Ovary (tissue), 3 donors: Measurements from ENCODE around the gene CRYL1.

ENCODE experiments used
- POLR2A ChIP-seq: fragments of 450-650 bp; IDR thresholded peaks from one replicate; pipeline ENCODE4 v1.6.1; 2017; ENCODE audit warnings: antibody characterized with exemption, mild to moderate bottlenecking, moderate library complexity
- TF ChIP-seq, protein P1 (sequence below), 3 donors: fragments of 450-650 bp in 2 of 3; fragments of 200-600 bp in 1 of 3; IDR thresholded peaks; one replicate each; pipeline versions ENCODE4 v1.5.1 to v1.8.0; 2016 to 2022; ENCODE audit warnings: antibody characterized with exemption in 3 of 3, mild to moderate bottlenecking in 1 of 3
- donor health status: DM: no; HTN: no; CAD: no.

DNA sequence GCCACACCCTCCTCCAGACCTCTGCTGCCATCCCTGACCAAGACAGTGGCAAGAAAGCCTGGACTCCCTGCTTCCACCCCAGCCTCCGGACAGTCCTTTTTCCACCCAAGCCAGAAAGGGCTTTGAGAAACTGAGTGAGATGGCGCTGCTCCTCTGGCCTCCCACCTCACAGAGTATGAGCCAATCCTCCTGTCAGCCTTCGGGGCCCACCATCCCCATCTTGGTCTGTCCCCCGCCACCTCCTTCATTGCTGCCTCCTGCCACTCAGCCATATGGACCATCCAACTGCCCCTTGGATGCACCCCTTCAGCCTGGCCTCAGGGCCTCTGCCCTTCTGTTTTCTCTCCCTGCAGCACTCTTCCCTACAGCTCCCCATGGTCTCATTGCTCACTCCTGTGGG lies 125.7 kb downstream of the CRYL1 start:
- no peak for TF ChIP-seq POLR2A
- TF ChIP-seq, protein P1, sequence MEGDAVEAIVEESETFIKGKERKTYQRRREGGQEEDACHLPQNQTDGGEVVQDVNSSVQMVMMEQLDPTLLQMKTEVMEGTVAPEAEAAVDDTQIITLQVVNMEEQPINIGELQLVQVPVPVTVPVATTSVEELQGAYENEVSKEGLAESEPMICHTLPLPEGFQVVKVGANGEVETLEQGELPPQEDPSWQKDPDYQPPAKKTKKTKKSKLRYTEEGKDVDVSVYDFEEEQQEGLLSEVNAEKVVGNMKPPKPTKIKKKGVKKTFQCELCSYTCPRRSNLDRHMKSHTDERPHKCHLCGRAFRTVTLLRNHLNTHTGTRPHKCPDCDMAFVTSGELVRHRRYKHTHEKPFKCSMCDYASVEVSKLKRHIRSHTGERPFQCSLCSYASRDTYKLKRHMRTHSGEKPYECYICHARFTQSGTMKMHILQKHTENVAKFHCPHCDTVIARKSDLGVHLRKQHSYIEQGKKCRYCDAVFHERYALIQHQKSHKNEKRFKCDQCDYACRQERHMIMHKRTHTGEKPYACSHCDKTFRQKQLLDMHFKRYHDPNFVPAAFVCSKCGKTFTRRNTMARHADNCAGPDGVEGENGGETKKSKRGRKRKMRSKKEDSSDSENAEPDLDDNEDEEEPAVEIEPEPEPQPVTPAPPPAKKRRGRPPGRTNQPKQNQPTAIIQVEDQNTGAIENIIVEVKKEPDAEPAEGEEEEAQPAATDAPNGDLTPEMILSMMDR (IDR thresholded peaks at IDR 0.05) = no peak
